Ishikawa (cell line): ENCODE measurements around the gene MFGE8.
A peak's percentile ranks its signal among the peaks of the same experiment; 100 is the strongest.

ENCODE experiments used
- CEBPB ChIP-seq: IDR thresholded peaks from 2 replicates; pipeline ENCODE4 v1.6.1; 2012
- CREB1 ChIP-seq: IDR thresholded peaks from 2 replicates; pipeline ENCODE4 v1.6.1; 2012; ENCODE audit warnings: low read depth
- EGR1 ChIP-seq: IDR thresholded peaks from 2 replicates; pipeline ENCODE4 v1.6.1; 2012
- EP300 ChIP-seq: IDR thresholded peaks from 2 replicates; pipeline ENCODE4 v1.6.1; 2012; ENCODE audit warnings: borderline replicate concordance
- FOXM1 ChIP-seq: IDR thresholded peaks from 2 replicates; pipeline ENCODE4 v1.6.1; 2012; ENCODE audit warnings: low read depth, borderline replicate concordance
- MAX ChIP-seq: IDR thresholded peaks from 2 replicates; pipeline ENCODE4 v1.6.1; 2012
- NFIC ChIP-seq: IDR thresholded peaks from 2 replicates; pipeline ENCODE4 v1.6.1; 2012
- RAD21 ChIP-seq: IDR thresholded peaks from 2 replicates; pipeline ENCODE4 v1.6.1; 2012; ENCODE audit warnings: low read depth
- REST ChIP-seq: IDR thresholded peaks from 2 replicates; pipeline ENCODE4 v1.6.1; 2012; ENCODE audit warnings: low read depth, mild to moderate bottlenecking
- TAF1 ChIP-seq: IDR thresholded peaks from 2 replicates; pipeline ENCODE4 v1.6.1; 2012; ENCODE audit warnings: low read depth, mild to moderate bottlenecking
- TCF12 ChIP-seq: IDR thresholded peaks from 2 replicates; pipeline ENCODE4 v1.6.1; 2012; ENCODE audit warnings: low read depth
- TEAD4 ChIP-seq: IDR thresholded peaks from 2 replicates; pipeline ENCODE4 v1.6.1; 2012
- USF1 ChIP-seq: IDR thresholded peaks from 2 replicates; pipeline ENCODE4 v1.6.1; 2012
- YY1 ChIP-seq: IDR thresholded peaks from 2 replicates; pipeline ENCODE4 v1.6.1; 2012; ENCODE audit warnings: low read depth

The MFGE8 gene

GRCh38 chr15:88906130-88906529 is 7.0 kb downstream of the MFGE8 start:
- no peak for TF ChIP-seq YY1
- no peak for TF ChIP-seq USF1
- TF ChIP-seq TEAD4: no peak
- TF ChIP-seq FOXM1: no peak
- TF ChIP-seq RAD21: no peak
- no peak for TF ChIP-seq NFIC
- TF ChIP-seq MAX: no peak
- no peak for TF ChIP-seq EP300
- TF ChIP-seq REST: no peak

GRCh38 chr15:88905576-88905975 is 7.6 kb downstream of the MFGE8 start:
- TF ChIP-seq TEAD4 (no peak), RAD21 (no peak), REST (no peak), CREB1 (no peak), EGR1 (no peak)

- TF ChIP-seq YY1 (no peak), TEAD4 (0 out of 2 replicates have a peak, but pooled peaks have one; percentile 10), REST (no peak), TCF12 (0 out of 2 replicates have a peak, but pooled peaks have one; percentile 17), RAD21 (peak; percentile 89), EP300 (no peak; the same call in 1 of the 2 replicates)
These were observed 8.4 kb downstream of the MFGE8 start for GRCh38 chr15:88904624-88905327.

- TF ChIP-seq USF1 (no peak), MAX (no peak), NFIC (no peak), RAD21 (no peak), EP300 (no peak), TAF1 (no peak), REST (no peak), EGR1 (no peak), YY1 (no peak), FOXM1 (no peak), TCF12 (no peak), CEBPB (no peak)
These were observed 8.9 kb downstream of the MFGE8 start for GRCh38 chr15:88904257-88904623.
